ENCODE results near the gene SLC13A3.

- TF ChIP-seq CEBPB (IDR thresholded peaks at IDR 0.05), result no peak
- TF ChIP-seq EP300 (IDR thresholded peaks at IDR 0.05; ENCODE audit: borderline replicate concordance), result no peak
- no peak for TF ChIP-seq TEAD4 (IDR thresholded peaks at IDR 0.05)
- no peak for TF ChIP-seq YY1 (IDR thresholded peaks at IDR 0.05; ENCODE audit: low read depth)
- TF ChIP-seq TAF1 (IDR thresholded peaks at IDR 0.05; ENCODE audit: low read depth), result no peak
- no peak for TF ChIP-seq RAD21 (IDR thresholded peaks at IDR 0.05; ENCODE audit: low read depth)
- TF ChIP-seq REST (IDR thresholded peaks at IDR 0.05; ENCODE audit: low read depth), result no peak
- no peak for TF ChIP-seq USF1 (IDR thresholded peaks at IDR 0.05)
Observed at GRCh38 chr20:46690219-46691106, 39.2 kb upstream of the SLC13A3 start.

Data from Ishikawa (cell line).